HEK293 (cell line): ENCODE data around the gene RNF138.

Source experiments
- CTCF ChIA-PET: fragments of 350-600 bp; formaldehyde crosslinking; extraction: SDS; loops from one replicate; lab custom pipeline; 2021; ENCODE audit warnings: antibody characterized with exemption; lab: Yijun Ruan, JAX
- POLR2A ChIA-PET: fragments of 300-600 bp; formaldehyde crosslinking; extraction: SDS; loops from one replicate; lab custom pipeline; 2020; ENCODE audit warnings: antibody characterized with exemption, inconsistent platforms; lab: Yijun Ruan, JAX
- H3K27ac ChIP-seq: fragments of 200-500 bp; sonication (Bioruptor generic); 2 replicates; pipeline ENCODE4 v1.5.1; 2014; ENCODE audit warnings: low read depth, low read length, control low read depth, inconsistent platforms; ENCODE audit errors: extremely low read depth
- H3K36me3 ChIP-seq, 2 experiments: fragments of 200-500 bp in 1 of 2; sonication (Bioruptor generic) in 1 of 2; 1 replicate in 1 of 2; 2 replicates in 1 of 2; pipeline ENCODE4 v1.5.1; 2014 to 2017; ENCODE audit warnings: inconsistent platforms in 2 of 2, low read length in 2 of 2; ENCODE audit not compliant: control insufficient read depth in 2 of 2, insufficient read depth in 1 of 2
- H3K4me1 ChIP-seq: fragments of 200-500 bp; sonication (Bioruptor generic); 2 replicates; pipeline ENCODE4 v1.5.1; 2014; ENCODE audit warnings: mild to moderate bottlenecking, low read length, inconsistent platforms; ENCODE audit not compliant: control insufficient read depth, insufficient read depth
- H3K4me3 ChIP-seq: 2 replicates; pipeline ENCODE4 v1.5.1; 2011; ENCODE audit warnings: low read depth, mild to moderate bottlenecking, control low read depth, low read length, moderate library complexity
- H3K9me3 ChIP-seq: fragments of 200-500 bp; sonication (Bioruptor generic); 2 replicates; pipeline ENCODE4 v1.5.1; 2014; ENCODE audit warnings: low read depth, low read length, inconsistent platforms; ENCODE audit not compliant: control insufficient read depth, insufficient read depth
- GLIS1 ChIP-seq: fragments of 450-650 bp; formaldehyde crosslinking; IDR thresholded peaks from 2 replicates; pipeline ENCODE4 v1.5.1; 2016; ENCODE audit warnings: missing biosample characterization, missing genetic modification characterization
- IKZF3 ChIP-seq: fragments of 450-650 bp; IDR thresholded peaks from 2 replicates; pipeline ENCODE4 v1.5.0; 2018; ENCODE audit warnings: missing biosample characterization, mild to moderate bottlenecking, missing genetic modification characterization, moderate library complexity
- TRIM28 ChIP-seq: IDR thresholded peaks from 2 replicates; pipeline ENCODE4 v1.6.1; 2011; ENCODE audit warnings: low read length, control low read depth, borderline replicate concordance
- WT1 ChIP-seq: fragments of 450-650 bp; formaldehyde crosslinking; IDR thresholded peaks from 2 replicates; pipeline ENCODE4 v1.5.1; 2016; ENCODE audit warnings: missing biosample characterization, missing genetic modification characterization
- ZBTB11 ChIP-seq: fragments of 450-650 bp; formaldehyde crosslinking; conservative IDR thresholded peaks from 2 replicates; pipeline ENCODE4 v1.5.1; 2016; ENCODE audit warnings: low read depth, missing biosample characterization, missing genetic modification characterization
- ZBTB17 ChIP-seq: fragments of 450-650 bp; formaldehyde crosslinking; IDR thresholded peaks from 2 replicates; pipeline ENCODE4 v1.5.1; 2016; ENCODE audit warnings: missing biosample characterization, missing genetic modification characterization
- ZBTB20 ChIP-seq: fragments of 450-650 bp; formaldehyde crosslinking; IDR thresholded peaks from 2 replicates; pipeline ENCODE4 v1.5.1; 2016; ENCODE audit warnings: missing biosample characterization, missing genetic modification characterization
- ZBTB49 ChIP-seq: fragments of 450-650 bp; formaldehyde crosslinking; IDR thresholded peaks from 2 replicates; pipeline ENCODE4 v1.5.1; 2016; ENCODE audit warnings: missing biosample characterization, missing genetic modification characterization, low read depth
- ZNF221 ChIP-seq: fragments of 450-650 bp; formaldehyde crosslinking; IDR thresholded peaks from 2 replicates; pipeline ENCODE4 v1.5.1; 2017; ENCODE audit warnings: missing biosample characterization, missing genetic modification characterization, borderline replicate concordance
- ZNF335 ChIP-seq: fragments of 450-650 bp; formaldehyde crosslinking; conservative IDR thresholded peaks from 2 replicates; pipeline ENCODE4 v1.5.1; 2016; ENCODE audit warnings: missing biosample characterization, missing genetic modification characterization
- ZNF341 ChIP-seq: fragments of 450-650 bp; formaldehyde crosslinking; IDR thresholded peaks from 2 replicates; pipeline ENCODE4; 2016; ENCODE audit warnings: low read depth, missing biosample characterization, missing genetic modification characterization
- ZNF354C ChIP-seq: fragments of 450-650 bp; formaldehyde crosslinking; IDR thresholded peaks from 2 replicates; pipeline ENCODE4 v1.5.1; 2016; ENCODE audit warnings: missing biosample characterization, missing genetic modification characterization, low read depth, borderline replicate concordance
- ZNF560 ChIP-seq: fragments of 450-650 bp; formaldehyde crosslinking; IDR thresholded peaks from 2 replicates; pipeline ENCODE4 v1.5.1; 2017; ENCODE audit warnings: missing biosample characterization, missing genetic modification characterization, borderline replicate concordance
- ZNF580 ChIP-seq: fragments of 450-650 bp; formaldehyde crosslinking; IDR thresholded peaks from 2 replicates; pipeline ENCODE4 v1.5.1; 2016; ENCODE audit warnings: missing biosample characterization, missing genetic modification characterization
- ZNF596 ChIP-seq: fragments of 450-650 bp; IDR thresholded peaks from 2 replicates; pipeline ENCODE4 v1.5.0; 2018; ENCODE audit warnings: missing biosample characterization, mild to moderate bottlenecking, missing genetic modification characterization, moderate library complexity
- ZNF626 ChIP-seq: fragments of 450-650 bp; sonication (Bioruptor Pico); formaldehyde crosslinking; IDR thresholded peaks from 2 replicates; pipeline ENCODE4 v1.5.1; 2018; ENCODE audit warnings: missing biosample characterization, missing genetic modification characterization, inconsistent platforms
- ZNF830 ChIP-seq: fragments of 450-650 bp; IDR thresholded peaks from 2 replicates; pipeline ENCODE4 v1.5.0; 2018; ENCODE audit warnings: missing biosample characterization, missing genetic modification characterization, low read depth, mild to moderate bottlenecking, moderate library complexity
- TF ChIP-seq, protein P1 (sequence below): fragments of 450-650 bp; formaldehyde crosslinking; optimal IDR thresholded peaks from 2 replicates; pipeline ENCODE3; 2016; ENCODE audit warnings: missing biosample characterization, mild to moderate bottlenecking, missing genetic modification characterization
- TF ChIP-seq, protein P2 (sequence below): fragments of 450-650 bp; formaldehyde crosslinking; IDR thresholded peaks from 2 replicates; pipeline ENCODE4 v1.5.1; 2016; ENCODE audit warnings: missing biosample characterization, missing genetic modification characterization
- TF ChIP-seq, protein P3 (sequence below): fragments of 450-650 bp; formaldehyde crosslinking; IDR thresholded peaks from 2 replicates; pipeline ENCODE4 v1.5.1; 2016; ENCODE audit warnings: missing biosample characterization, missing genetic modification characterization
- TF ChIP-seq, protein P4 (sequence below): fragments of 450-650 bp; formaldehyde crosslinking; IDR thresholded peaks from 2 replicates; pipeline ENCODE4 v1.5.1; 2016; ENCODE audit warnings: missing biosample characterization, missing genetic modification characterization

The RNF138 gene

GRCh38 chr18:32093102-32093511 is 1.4 kb downstream of the RNF138 start:
- POLR2A ChIA-PET: no interaction called here
- H3K4me3 ChIP-seq: peak overlapping the region; percentile 90
- TF ChIP-seq ZNF335 (tag by site-specific recombination): peak; percentile 83
- peak; percentile 21; the same call in 1 of the 2 replicates for TF ChIP-seq ZNF341 (tag by site-specific recombination)
- no peak for TF ChIP-seq ZNF830
- TF ChIP-seq IKZF3: peak; percentile 69
- no peak for TF ChIP-seq ZBTB17 (tag by site-specific recombination)
- TF ChIP-seq, protein P1, sequence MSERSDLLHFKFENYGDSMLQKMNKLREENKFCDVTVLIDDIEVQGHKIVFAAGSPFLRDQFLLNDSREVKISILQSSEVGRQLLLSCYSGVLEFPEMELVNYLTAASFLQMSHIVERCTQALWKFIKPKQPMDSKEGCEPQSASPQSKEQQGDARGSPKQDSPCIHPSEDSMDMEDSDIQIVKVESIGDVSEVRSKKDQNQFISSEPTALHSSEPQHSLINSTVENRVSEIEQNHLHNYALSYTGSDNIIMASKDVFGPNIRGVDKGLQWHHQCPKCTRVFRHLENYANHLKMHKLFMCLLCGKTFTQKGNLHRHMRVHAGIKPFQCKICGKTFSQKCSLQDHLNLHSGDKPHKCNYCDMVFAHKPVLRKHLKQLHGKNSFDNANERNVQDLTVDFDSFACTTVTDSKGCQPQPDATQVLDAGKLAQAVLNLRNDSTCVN: peak; percentile 18
- TF ChIP-seq ZNF596 (tag by site-specific recombination): 0 out of 2 replicates have a peak, but pooled peaks have one; percentile 12
- TF ChIP-seq ZBTB20 (tag by site-specific recombination): peak; percentile 45; the same call in 1 of the 2 replicates
- no peak for TF ChIP-seq ZNF221 (tag by site-specific recombination)
- TF ChIP-seq, all 188 proteins: peak for 6
- H3K4me1 ChIP-seq: peaks cover 4% of the 10 kb centered on the region; the same call in 1 of the 2 replicates
- no peaks in the 10 kb centered on the region for H3K9me3 ChIP-seq
- H3K27ac ChIP-seq: peak overlapping the region; percentile 90
- peaks cover 0 to 26% of the 10 kb centered on the region in 2 experiments; a peak in 2 of 3 replicates for H3K36me3 ChIP-seq
- CTCF ChIA-PET: interaction anchor here (0.5 kb wide), 1 partner anchor 73 kb away, joined by 3 read pairs; no protein-coding TSS in a partner anchor

GRCh38 chr18:32093523-32093922 is 1.8 kb downstream of the RNF138 start:
- Histone ChIP-seq H3K36me3 (peaks cover 0 to 26% of the 10 kb centered on the region in 2 experiments; a peak in 2 of 3 replicates), H3K4me1 (peaks cover 4% of the 10 kb centered on the region; the same call in 1 of the 2 replicates), H3K9me3 (no peaks in the 10 kb centered on the region), H3K27ac (peak overlapping the region; percentile 90), H3K4me3 (peak overlapping the region; percentile 90)
- POLR2A ChIA-PET: no interaction called here
- CTCF ChIA-PET: no interaction called here
- TF ChIP-seq ZBTB49 (no peak), ZNF626 (tag by site-specific recombination) (no peak), ZBTB11 (no peak), TRIM28 (0 out of 2 replicates have a peak, but pooled peaks have one; percentile 37), ZNF354C (tag by site-specific recombination) (no peak), IKZF3 (no peak), GLIS1 (tag by site-specific recombination) (no peak), ZNF560 (tag by site-specific recombination) (no peak), ZNF580 (tag by site-specific recombination) (0 out of 2 replicates have a peak, but pooled peaks have one; percentile 25), WT1 (no peak)
- TF ChIP-seq, protein P2, sequence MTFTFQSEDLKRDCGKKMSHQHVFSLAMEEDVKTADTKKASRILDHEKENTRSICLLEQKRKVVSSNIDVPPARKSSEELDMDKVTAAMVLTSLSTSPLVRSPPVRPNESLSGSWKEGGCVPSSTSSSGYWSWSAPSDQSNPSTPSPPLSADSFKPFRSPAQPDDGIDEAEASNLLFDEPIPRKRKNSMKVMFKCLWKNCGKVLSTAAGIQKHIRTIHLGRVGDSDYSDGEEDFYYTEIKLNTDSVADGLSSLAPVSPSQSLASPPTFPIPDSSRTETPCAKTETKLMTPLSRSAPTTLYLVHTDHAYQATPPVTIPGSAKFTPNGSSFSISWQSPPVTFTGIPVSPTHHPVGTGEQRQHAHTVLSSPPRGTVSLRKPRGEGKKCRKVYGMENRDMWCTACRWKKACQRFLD (tag by site-specific recombination): no peak
- TF ChIP-seq, protein P3, sequence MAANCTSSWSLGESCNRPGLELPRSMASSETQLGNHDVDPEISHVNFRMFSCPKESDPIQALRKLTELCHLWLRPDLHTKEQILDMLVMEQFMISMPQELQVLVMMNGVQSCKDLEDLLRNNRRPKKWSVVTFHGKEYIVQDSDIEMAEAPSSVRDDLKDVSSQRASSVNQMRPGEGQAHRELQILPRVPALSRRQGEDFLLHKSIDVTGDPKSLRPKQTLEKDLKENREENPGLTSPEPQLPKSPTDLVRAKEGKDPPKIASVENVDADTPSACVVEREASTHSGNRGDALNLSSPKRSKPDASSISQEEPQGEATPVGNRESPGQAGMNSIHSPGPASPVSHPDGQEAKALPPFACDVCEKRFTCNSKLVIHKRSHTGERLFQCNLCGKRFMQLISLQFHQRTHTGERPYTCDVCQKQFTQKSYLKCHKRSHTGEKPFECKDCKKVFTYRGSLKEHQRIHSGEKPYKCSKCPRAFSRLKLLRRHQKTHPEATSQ (tag by site-specific recombination): no peak
- TF ChIP-seq, protein P4, sequence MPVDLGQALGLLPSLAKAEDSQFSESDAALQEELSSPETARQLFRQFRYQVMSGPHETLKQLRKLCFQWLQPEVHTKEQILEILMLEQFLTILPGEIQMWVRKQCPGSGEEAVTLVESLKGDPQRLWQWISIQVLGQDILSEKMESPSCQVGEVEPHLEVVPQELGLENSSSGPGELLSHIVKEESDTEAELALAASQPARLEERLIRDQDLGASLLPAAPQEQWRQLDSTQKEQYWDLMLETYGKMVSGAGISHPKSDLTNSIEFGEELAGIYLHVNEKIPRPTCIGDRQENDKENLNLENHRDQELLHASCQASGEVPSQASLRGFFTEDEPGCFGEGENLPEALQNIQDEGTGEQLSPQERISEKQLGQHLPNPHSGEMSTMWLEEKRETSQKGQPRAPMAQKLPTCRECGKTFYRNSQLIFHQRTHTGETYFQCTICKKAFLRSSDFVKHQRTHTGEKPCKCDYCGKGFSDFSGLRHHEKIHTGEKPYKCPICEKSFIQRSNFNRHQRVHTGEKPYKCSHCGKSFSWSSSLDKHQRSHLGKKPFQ: peak; percentile 20; the same call in 1 of the 2 replicates
